ENCODE measurements around the gene ADRA2A.

ADRA2A gene

DNA sequence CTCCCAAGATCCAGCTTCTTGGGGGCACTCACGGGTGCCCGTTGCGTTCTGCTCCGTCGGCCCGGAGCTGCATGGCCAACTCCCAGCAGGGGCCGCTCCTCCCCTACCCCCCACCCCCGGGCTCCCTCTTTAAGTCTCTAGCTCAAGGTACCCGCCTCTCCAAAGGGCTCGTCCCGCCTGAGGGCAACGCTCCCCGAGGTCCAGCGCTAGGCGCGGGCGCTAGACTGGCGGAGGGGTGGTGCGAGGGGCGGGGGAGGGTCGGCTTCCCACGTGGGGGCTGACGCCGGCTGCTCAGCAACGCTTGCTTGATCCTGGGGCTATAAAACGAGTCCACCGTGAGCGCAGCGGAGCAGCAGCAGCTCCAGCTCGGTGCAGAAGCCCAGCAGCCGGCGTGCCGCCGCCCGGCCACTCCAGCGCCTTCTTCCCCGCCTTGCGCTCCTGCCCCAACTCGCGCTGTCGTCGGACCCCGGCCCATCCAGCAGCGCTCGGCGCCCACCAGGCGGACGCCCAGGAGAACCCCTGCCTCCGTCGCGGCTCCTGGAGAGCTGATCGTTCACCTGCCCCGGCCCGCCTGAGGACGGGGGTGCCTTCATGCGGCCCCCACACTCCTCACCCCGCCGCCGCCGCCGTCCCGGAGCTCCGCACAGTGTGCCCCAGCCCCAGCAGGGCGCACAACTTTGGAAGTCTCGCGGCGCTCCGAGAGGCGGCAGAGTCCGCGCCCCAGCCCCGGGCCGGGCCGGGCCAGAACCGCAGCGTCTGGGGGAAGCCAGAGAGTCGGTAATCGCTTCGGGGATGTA lies at the start of gene ADRA2A:
TSS of gene ADRA2A (plus strand) at position 348 of the 797 bp plus-strand sequence. CDS start 968 bp downstream, outside the sequence.
- no peak for DNase-seq

GRCh38 chr10:111030042-111030750 lies 46.6 kb upstream of the ADRA2A start:
- DNase-seq = no peak

DNA sequence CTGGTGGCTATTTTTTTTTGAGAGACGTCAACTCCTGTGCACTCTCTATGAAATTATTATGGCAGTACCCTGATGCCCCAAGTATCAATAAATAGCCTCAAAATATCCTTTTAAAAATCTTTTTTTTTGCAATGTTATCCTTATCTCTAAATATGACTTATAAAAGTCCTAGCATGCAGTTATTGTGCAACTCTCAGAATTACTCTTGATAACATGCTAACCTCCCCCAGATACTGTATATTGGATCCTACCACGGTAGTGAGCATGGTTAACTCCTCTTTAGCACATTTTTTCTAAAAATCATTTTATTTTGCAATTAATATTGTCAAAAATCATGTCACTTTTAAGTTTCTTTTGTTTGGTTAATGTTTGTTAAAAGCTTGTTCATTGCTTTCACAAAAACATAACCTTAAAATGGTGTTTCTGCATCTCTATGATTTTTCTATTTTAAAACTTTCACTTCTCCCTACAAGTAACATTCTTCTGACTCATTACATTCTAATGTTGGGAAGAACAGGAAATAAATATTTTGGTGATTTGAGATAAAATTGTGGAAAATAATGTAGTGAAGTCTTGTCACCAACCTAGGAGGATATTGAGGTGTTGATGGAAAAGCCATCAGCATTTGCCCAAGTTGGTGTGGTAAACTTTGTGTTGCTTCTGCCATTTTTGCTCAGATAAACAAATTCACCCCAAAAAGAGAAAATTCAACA lies 42.1 kb upstream of the ADRA2A start:
- DNase-seq = no peak

- no peak for DNase-seq
Measured at GRCh38 chr10:111035542-111035941, 41.3 kb upstream of the ADRA2A start.

GRCh38 chr10:111037858-111038257 lies 39.0 kb upstream of the ADRA2A start:
- no peak for DNase-seq

GRCh38 chr10:111039522-111039921 lies 37.3 kb upstream of the ADRA2A start:
- DNase-seq = no peak

- no peak for DNase-seq
Measured at GRCh38 chr10:111057006-111057405, 19.8 kb upstream of the ADRA2A start.

- no peak for DNase-seq
Measured at GRCh38 chr10:111063471-111063870, 13.4 kb upstream of the ADRA2A start.

GRCh38 chr10:111072232-111072631 lies 4.6 kb upstream of the ADRA2A start:
- DNase-seq = no peak

- DNase-seq = no peak
Measured at GRCh38 chr10:111075577-111076185, 1.1 kb upstream of the ADRA2A start.

DNA sequence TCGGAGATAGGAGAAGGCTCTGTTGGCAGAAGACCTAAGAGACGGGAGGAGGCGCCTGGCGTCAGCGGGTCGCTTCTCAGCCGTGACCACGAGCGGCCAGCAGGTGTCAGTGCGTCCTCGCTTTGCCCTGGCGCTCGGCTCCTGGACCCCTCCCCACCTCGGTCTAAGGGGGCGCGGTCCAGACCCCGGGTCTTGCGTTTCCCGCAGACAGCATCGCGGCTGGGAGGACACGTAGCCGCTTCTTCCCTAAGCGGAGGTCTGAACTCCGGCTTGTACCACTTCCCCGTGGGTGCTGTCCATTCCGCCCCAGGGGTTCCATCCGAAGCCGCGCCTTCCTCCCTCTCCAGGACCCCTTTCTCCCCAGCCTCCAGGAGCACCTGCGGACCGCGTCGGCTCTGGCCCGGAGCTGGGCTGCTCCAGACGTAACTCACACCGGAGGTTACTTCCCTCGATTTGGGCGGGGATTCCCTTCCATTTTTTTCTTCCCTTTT lies 593 bp upstream of the ADRA2A start:
- DNase-seq = peak; percentile 36

DNA sequence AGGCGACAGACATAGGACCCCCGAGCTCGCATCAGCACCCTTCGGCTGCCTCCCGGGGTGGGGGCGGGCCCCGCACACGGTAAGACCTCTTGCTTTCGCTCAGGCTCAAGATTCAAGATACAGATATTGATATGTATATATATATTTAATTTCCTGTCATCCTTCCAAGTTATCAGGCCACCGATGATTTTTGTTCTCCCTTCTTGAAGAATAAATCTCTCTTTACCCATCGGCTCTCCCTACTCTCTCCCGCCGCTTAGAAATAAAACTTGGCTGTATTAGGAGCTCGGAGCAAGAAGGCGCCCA lies 603 bp downstream of the ADRA2A start:
- no peak for DNase-seq

DNA sequence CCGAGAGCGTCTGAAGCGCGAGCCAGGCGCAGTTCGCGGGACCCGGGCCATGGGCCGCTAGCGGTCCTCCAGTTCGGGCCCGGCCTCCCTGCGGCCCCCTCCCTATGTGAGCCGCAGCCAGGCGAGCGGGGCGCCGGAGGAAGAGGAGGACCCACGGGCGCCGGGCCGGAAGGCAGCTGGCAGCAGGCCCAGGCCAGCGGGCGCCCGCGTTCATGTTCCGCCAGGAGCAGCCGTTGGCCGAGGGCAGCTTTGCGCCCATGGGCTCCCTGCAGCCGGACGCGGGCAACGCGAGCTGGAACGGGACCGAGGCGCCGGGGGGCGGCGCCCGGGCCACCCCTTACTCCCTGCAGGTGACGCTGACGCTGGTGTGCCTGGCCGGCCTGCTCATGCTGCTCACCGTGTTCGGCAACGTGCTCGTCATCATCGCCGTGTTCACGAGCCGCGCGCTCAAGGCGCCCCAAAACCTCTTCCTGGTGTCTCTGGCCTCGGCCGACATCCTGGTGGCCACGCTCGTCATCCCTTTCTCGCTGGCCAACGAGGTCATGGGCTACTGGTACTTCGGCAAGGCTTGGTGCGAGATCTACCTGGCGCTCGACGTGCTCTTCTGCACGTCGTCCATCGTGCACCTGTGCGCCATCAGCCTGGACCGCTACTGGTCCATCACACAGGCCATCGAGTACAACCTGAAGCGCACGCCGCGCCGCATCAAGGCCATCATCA lies 1.1 kb downstream of the ADRA2A start:
- no peak for DNase-seq

DNA sequence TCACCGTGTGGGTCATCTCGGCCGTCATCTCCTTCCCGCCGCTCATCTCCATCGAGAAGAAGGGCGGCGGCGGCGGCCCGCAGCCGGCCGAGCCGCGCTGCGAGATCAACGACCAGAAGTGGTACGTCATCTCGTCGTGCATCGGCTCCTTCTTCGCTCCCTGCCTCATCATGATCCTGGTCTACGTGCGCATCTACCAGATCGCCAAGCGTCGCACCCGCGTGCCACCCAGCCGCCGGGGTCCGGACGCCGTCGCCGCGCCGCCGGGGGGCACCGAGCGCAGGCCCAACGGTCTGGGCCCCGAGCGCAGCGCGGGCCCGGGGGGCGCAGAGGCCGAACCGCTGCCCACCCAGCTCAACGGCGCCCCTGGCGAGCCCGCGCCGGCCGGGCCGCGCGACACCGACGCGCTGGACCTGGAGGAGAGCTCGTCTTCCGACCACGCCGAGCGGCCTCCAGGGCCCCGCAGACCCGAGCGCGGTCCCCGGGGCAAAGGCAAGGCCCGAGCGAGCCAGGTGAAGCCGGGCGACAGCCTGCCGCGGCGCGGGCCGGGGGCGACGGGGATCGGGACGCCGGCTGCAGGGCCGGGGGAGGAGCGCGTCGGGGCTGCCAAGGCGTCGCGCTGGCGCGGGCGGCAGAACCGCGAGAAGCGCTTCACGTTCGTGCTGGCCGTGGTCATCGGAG lies 1.8 kb downstream of the ADRA2A start:
- no peak for DNase-seq

DNA sequence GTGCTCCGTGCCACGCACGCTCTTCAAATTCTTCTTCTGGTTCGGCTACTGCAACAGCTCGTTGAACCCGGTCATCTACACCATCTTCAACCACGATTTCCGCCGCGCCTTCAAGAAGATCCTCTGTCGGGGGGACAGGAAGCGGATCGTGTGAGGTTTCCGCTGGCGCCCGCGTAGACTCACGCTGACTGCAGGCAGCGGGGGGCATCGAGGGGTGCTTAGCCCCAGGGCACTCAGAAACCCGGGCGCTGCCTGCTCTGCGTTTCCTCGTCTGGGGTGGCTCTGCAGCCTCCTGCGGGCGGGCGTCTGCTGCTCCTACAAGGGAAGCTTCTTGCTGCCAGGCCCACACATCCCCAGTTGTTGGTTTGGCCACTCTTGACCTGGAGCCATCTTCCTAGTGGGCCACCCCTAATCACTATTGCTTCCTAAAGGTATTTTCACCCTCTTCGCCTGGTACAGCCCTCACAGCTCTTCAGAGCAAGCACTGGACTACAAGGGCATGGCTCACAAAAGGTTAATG lies 2.5 kb downstream of the ADRA2A start:
- DNase-seq = no peak

- DNase-seq = no peak
Measured at GRCh38 chr10:111079781-111080180, 3.0 kb downstream of the ADRA2A start.

DNA sequence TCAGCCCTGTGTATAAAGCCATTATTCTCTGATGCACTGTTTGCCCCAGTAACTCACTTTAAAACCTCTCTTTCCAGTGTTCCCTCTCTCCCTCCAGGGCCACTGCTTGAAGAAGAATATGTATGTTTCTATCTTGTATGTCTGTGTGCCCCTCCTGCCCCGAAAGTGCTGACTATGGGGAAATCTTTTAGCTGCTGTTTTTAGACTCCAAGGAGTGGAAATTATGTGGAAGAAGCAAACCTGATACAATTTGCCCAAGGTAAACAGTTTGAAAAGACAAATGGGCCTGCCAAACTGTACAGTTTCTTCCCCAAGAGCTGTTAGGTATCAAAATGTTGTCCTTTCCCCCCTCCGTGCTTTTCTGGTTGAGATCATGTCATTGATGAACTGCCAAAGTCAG lies 3.4 kb downstream of the ADRA2A start:
- no peak for DNase-seq

- no peak for DNase-seq
Measured at GRCh38 chr10:111081595-111081994, 4.8 kb downstream of the ADRA2A start.

- DNase-seq = no peak
Measured at GRCh38 chr10:111082102-111082975, 5.5 kb downstream of the ADRA2A start.

GRCh38 chr10:111083222-111084095 lies 6.6 kb downstream of the ADRA2A start:
- no peak for DNase-seq
